Endodermal cell (in vitro differentiated cells): ENCODE data around the gene KHDRBS2. TPM values are rescaled to one million over a fixed set of nuclear protein-coding genes. Genes with fewer than 3 reads are reported as not detected.

ENCODE experiments used
- DNase-seq: peaks from one replicate; pipeline ENCODE4 v3.0.0-alpha.2; 2017
- H3K27ac ChIP-seq: 2 replicates; pipeline ENCODE4 v1.5.1; 2013; ENCODE audit warnings: mild to moderate bottlenecking, low read depth, low read length, moderate library complexity
- H3K27me3 ChIP-seq: 2 replicates; pipeline ENCODE4 v1.6.1; 2013; ENCODE audit warnings: mild to moderate bottlenecking, low read length, moderate library complexity; ENCODE audit not compliant: insufficient read depth, control insufficient read depth, poor library complexity, severe bottlenecking
- H3K36me3 ChIP-seq: 2 replicates; pipeline ENCODE4 v1.7.0; 2013; ENCODE audit warnings: mild to moderate bottlenecking, low read length, moderate library complexity; ENCODE audit not compliant: control insufficient read depth, insufficient read depth
- H3K4me1 ChIP-seq: one replicate; pipeline ENCODE4 v1.7.0; 2013; ENCODE audit warnings: low read length; ENCODE audit not compliant: control insufficient read depth, insufficient read depth
- H3K4me3 ChIP-seq: 2 replicates; pipeline ENCODE4 v1.5.1; 2013; ENCODE audit warnings: mild to moderate bottlenecking, low read length, moderate library complexity
- H3K9ac ChIP-seq: 2 replicates; pipeline ENCODE4 v1.6.1; 2013; ENCODE audit warnings: mild to moderate bottlenecking, low read length, moderate library complexity; ENCODE audit not compliant: poor library complexity, severe bottlenecking; ENCODE audit errors: extremely low read depth
- H3K9me3 ChIP-seq: 2 replicates; pipeline ENCODE4 v1.6.1; 2013; ENCODE audit warnings: mild to moderate bottlenecking, low read length, moderate library complexity; ENCODE audit not compliant: control insufficient read depth
- H3K27ac Mint-ChIP-seq: 2 replicates; pipeline ENCODE4 v1.8.0; 2020; ENCODE audit warnings: mixed read lengths
- H3K27me3 Mint-ChIP-seq: 2 replicates; pipeline ENCODE4 v1.8.0; 2021; ENCODE audit warnings: mild to moderate bottlenecking, mixed read lengths; ENCODE audit not compliant: insufficient read depth
- H3K36me3 Mint-ChIP-seq: 2 replicates; pipeline ENCODE4 v1.8.0; 2020; ENCODE audit warnings: low read depth, mixed read lengths
- H3K4me1 Mint-ChIP-seq: 2 replicates; pipeline ENCODE4 v1.8.0; 2020; ENCODE audit warnings: mixed read lengths
- H3K4me3 Mint-ChIP-seq: 2 replicates; pipeline ENCODE4 v1.8.0; 2020; ENCODE audit warnings: mild to moderate bottlenecking, moderate library complexity, mixed read lengths
- H3K9me3 Mint-ChIP-seq: 2 replicates; pipeline ENCODE4 v1.8.0; 2020; ENCODE audit warnings: mild to moderate bottlenecking, mixed read lengths
- CTCF ChIP-seq: fragments of 200-600 bp; sonication (generic); conservative IDR thresholded peaks from 2 replicates; pipeline ENCODE4 v1.5.0; 2021; ENCODE audit warnings: antibody characterized with exemption, mild to moderate bottlenecking
- WGBS, 2 experiments: methylation state at CpG; one replicate each; pipeline versions ENCODE4 v1.1.5 to v1.1.7; 2013; ENCODE audit warnings: missing lambda C conversion rate in 2 of 2, mixed read lengths in 1 of 2; ENCODE audit not compliant: insufficient coverage in 1 of 2, insufficient read length in 1 of 2; 5-methylcytosine and 5-hydroxymethylcytosine counted together
- total RNA-seq, 2 donors: library from RNA; stranded (reverse); fragmentation: NEBNext Ultra II Directional in 1 of 2; extraction: Animal tissue kit (Norgen Biotek cat#: 25700) in 1 of 2; gene quantifications; 2 replicates in 1 of 2; 3 replicates in 1 of 2; pipeline ENCODE4 v1.2.1, GENCODE V29; 2021

Gene KHDRBS2
- total RNA-seq, 2 donors from 2014 or later, result 11.4 to 29.0 TPM

- no peak overlapping the region for H3K4me3 ChIP-seq
- no peaks in the 10 kb centered on the region for H3K4me1 ChIP-seq
- Mint-ChIP-seq H3K27ac (no peak overlapping the region), H3K27me3 (no peaks in the 10 kb centered on the region), H3K9me3 (no peaks in the 10 kb centered on the region), H3K4me1 (no peaks in the 10 kb centered on the region), H3K36me3 (no peaks in the 10 kb centered on the region), H3K4me3 (no peak overlapping the region)
- no peak for TF ChIP-seq CTCF
- no peak for DNase-seq
- H3K36me3 ChIP-seq, result no peaks in the 10 kb centered on the region
- H3K9me3 ChIP-seq, result no peaks in the 10 kb centered on the region
- WGBS, 2 experiments, result 86% methylated on average over 1 of the region's 1 CpG; no CpG with 5 or more reads in 1 of the 2 experiments
- no peaks in the 10 kb centered on the region for H3K27me3 ChIP-seq
- no peak overlapping the region for H3K27ac ChIP-seq
- no peak overlapping the region for H3K9ac ChIP-seq
These were observed 93.4 kb downstream of the KHDRBS2 start for GRCh38 chr6:62192593-62192992.

GRCh38 chr6:62175195-62175594, 110.8 kb downstream of the KHDRBS2 start:
- H3K36me3 ChIP-seq, result peaks cover 13% of the 10 kb centered on the region
- 100% methylated on average over 1 of the region's 1 CpG; no CpG with 5 or more reads in 1 of the 2 experiments for WGBS, 2 experiments
- H3K27ac ChIP-seq, result no peak overlapping the region
- no peak overlapping the region for H3K9ac ChIP-seq
- H3K4me1 ChIP-seq, result no peaks in the 10 kb centered on the region
- H3K9me3 ChIP-seq, result no peaks in the 10 kb centered on the region
- H3K27me3 ChIP-seq, result no peaks in the 10 kb centered on the region
- H3K4me1 Mint-ChIP-seq, result no peaks in the 10 kb centered on the region
- DNase-seq, result no peak
- no peak overlapping the region for H3K27ac Mint-ChIP-seq
- no peaks in the 10 kb centered on the region for H3K36me3 Mint-ChIP-seq
- no peaks in the 10 kb centered on the region for H3K27me3 Mint-ChIP-seq
- H3K9me3 Mint-ChIP-seq, result no peaks in the 10 kb centered on the region
- H3K4me3 ChIP-seq, result no peak overlapping the region
- no peak for TF ChIP-seq CTCF
- H3K4me3 Mint-ChIP-seq, result no peak overlapping the region

- no peak for DNase-seq
- Mint-ChIP-seq H3K4me1 (no peaks in the 10 kb centered on the region), H3K9me3 (no peaks in the 10 kb centered on the region), H3K4me3 (no peak overlapping the region), H3K36me3 (no peaks in the 10 kb centered on the region), H3K27me3 (no peaks in the 10 kb centered on the region), H3K27ac (no peak overlapping the region)
- no peak overlapping the region for H3K27ac ChIP-seq
- H3K9me3 ChIP-seq, result no peaks in the 10 kb centered on the region
- no peak for TF ChIP-seq CTCF
- H3K4me3 ChIP-seq, result no peak overlapping the region
- no peaks in the 10 kb centered on the region for H3K4me1 ChIP-seq
- H3K27me3 ChIP-seq, result no peaks in the 10 kb centered on the region
- H3K9ac ChIP-seq, result no peak overlapping the region
- peaks cover 13% of the 10 kb centered on the region for H3K36me3 ChIP-seq
These were observed 111.5 kb downstream of the KHDRBS2 start for GRCh38 chr6:62174548-62174947.
